MG63 (cell line): ENCODE measurements around the gene SPOCK3. TPM values are rescaled to one million over a fixed set of nuclear protein-coding genes. Genes with fewer than 3 reads are reported as not detected.

Experiments used
- DNase-seq: peaks from one replicate; pipeline ENCODE4 v3.0.0-alpha.2; 2020
- H3K27me3 ChIP-seq: fragments of 250-450 bp; sonication (Bioruptor Pico); 2 replicates; pipeline ENCODE4 v1.5.1; 2020; ENCODE audit warnings: mild to moderate bottlenecking, moderate library complexity
- H3K36me3 ChIP-seq: fragments of 250-450 bp; sonication (Bioruptor Pico); 2 replicates; pipeline ENCODE4 v1.5.1; 2020; ENCODE audit warnings: mild to moderate bottlenecking, moderate library complexity
- H3K4me3 ChIP-seq: fragments of 250-450 bp; sonication (Bioruptor Pico); 2 replicates; pipeline ENCODE4 v1.5.1; 2020; ENCODE audit warnings: mild to moderate bottlenecking, moderate library complexity
- H3K9me3 ChIP-seq: fragments of 250-450 bp; sonication (Bioruptor Pico); 2 replicates; pipeline ENCODE4 v1.5.1; 2020; ENCODE audit warnings: mild to moderate bottlenecking, moderate library complexity
- total RNA-seq: library from RNA; depleted of rRNA; stranded (reverse); fragments of >200 nt; shearing (Covaris generic); gene quantifications from 2 replicates; pipeline ENCODE4 v1.2.3, GENCODE V29; 2014; ENCODE audit warnings: low replicate concordance

SPOCK3 gene
- total RNA-seq, 1 experiment from 2014 or later: 1.3 TPM

- Histone ChIP-seq H3K36me3 (no peaks in the 10 kb centered on the region), H3K27me3 (no peaks in the 10 kb centered on the region), H3K9me3 (peaks cover 4% of the 10 kb centered on the region), H3K4me3 (no peak overlapping the region)
- no peak for DNase-seq
Observed at GRCh38 chr4:167109859-167110258, 124.4 kb downstream of the SPOCK3 start.

- Histone ChIP-seq H3K9me3 (no peaks in the 10 kb centered on the region; the same call in 1 of the 2 replicates), H3K4me3 (no peak overlapping the region), H3K27me3 (no peaks in the 10 kb centered on the region), H3K36me3 (no peaks in the 10 kb centered on the region)
- DNase-seq: no peak
Observed at GRCh38 chr4:167105857-167106256, 128.4 kb downstream of the SPOCK3 start.

- no peaks in the 10 kb centered on the region; the same call in 1 of the 2 replicates for H3K9me3 ChIP-seq
- no peaks in the 10 kb centered on the region for H3K36me3 ChIP-seq
- H3K4me3 ChIP-seq: no peak overlapping the region
- no peak for DNase-seq
- no peaks in the 10 kb centered on the region for H3K27me3 ChIP-seq
Observed at GRCh38 chr4:167102475-167102874, 131.8 kb downstream of the SPOCK3 start.

- no peak for DNase-seq
Observed at GRCh38 chr4:167101035-167101434, 133.3 kb downstream of the SPOCK3 start.

GRCh38 chr4:167100120-167100519, 134.2 kb downstream of the SPOCK3 start:
- Histone ChIP-seq H3K36me3 (no peaks in the 10 kb centered on the region), H3K27me3 (no peaks in the 10 kb centered on the region), H3K9me3 (no peaks in the 10 kb centered on the region; the same call in 1 of the 2 replicates), H3K4me3 (no peak overlapping the region)
- peak; percentile 22 for DNase-seq

More at GRCh38 chr4:167101035-167101434, 133.3 kb downstream of the SPOCK3 start:
- Histone ChIP-seq H3K4me3 (no peak overlapping the region), H3K9me3 (no peaks in the 10 kb centered on the region; the same call in 1 of the 2 replicates), H3K36me3 (no peaks in the 10 kb centered on the region), H3K27me3 (no peaks in the 10 kb centered on the region)

- no peak for DNase-seq
- H3K4me3 ChIP-seq: no peak overlapping the region
- no peaks in the 10 kb centered on the region for H3K27me3 ChIP-seq
- H3K36me3 ChIP-seq: no peaks in the 10 kb centered on the region
- H3K9me3 ChIP-seq: no peaks in the 10 kb centered on the region
Observed at GRCh38 chr4:167088115-167088514, 146.2 kb downstream of the SPOCK3 start.

- no peak overlapping the region for H3K4me3 ChIP-seq
- H3K27me3 ChIP-seq: no peaks in the 10 kb centered on the region
- H3K9me3 ChIP-seq: no peaks in the 10 kb centered on the region
- H3K36me3 ChIP-seq: no peaks in the 10 kb centered on the region
- DNase-seq: no peak
Observed at GRCh38 chr4:167084321-167084720, 150.0 kb downstream of the SPOCK3 start.

- DNase-seq: no peak
- H3K27me3 ChIP-seq: no peaks in the 10 kb centered on the region
- H3K4me3 ChIP-seq: no peak overlapping the region
- no peaks in the 10 kb centered on the region for H3K9me3 ChIP-seq
- H3K36me3 ChIP-seq: no peaks in the 10 kb centered on the region
Observed at GRCh38 chr4:167079762-167080161, 154.5 kb downstream of the SPOCK3 start.

- DNase-seq: no peak
- H3K27me3 ChIP-seq: no peaks in the 10 kb centered on the region
- H3K36me3 ChIP-seq: no peaks in the 10 kb centered on the region
- no peak overlapping the region for H3K4me3 ChIP-seq
- H3K9me3 ChIP-seq: no peaks in the 10 kb centered on the region
Observed at GRCh38 chr4:167052631-167053091, 181.6 kb downstream of the SPOCK3 start.

- Histone ChIP-seq H3K9me3 (no peaks in the 10 kb centered on the region), H3K27me3 (no peaks in the 10 kb centered on the region), H3K4me3 (no peak overlapping the region), H3K36me3 (no peaks in the 10 kb centered on the region)
- DNase-seq: no peak
Observed at GRCh38 chr4:167049257-167049656, 185.0 kb downstream of the SPOCK3 start.

- H3K9me3 ChIP-seq: peaks cover 2% of the 10 kb centered on the region; the same call in 1 of the 2 replicates
- DNase-seq: no peak
- H3K27me3 ChIP-seq: no peaks in the 10 kb centered on the region
- no peak overlapping the region for H3K4me3 ChIP-seq
- H3K36me3 ChIP-seq: no peaks in the 10 kb centered on the region
Observed at GRCh38 chr4:167041524-167041923, 192.8 kb downstream of the SPOCK3 start.

- DNase-seq: no peak
- Histone ChIP-seq H3K9me3 (0 out of 2 replicates have a peak, but pooled peaks cover 2% of the 10 kb centered on the region), H3K4me3 (no peak overlapping the region), H3K27me3 (no peaks in the 10 kb centered on the region), H3K36me3 (0 out of 2 replicates have a peak, but pooled peaks cover 3% of the 10 kb centered on the region)
Observed at GRCh38 chr4:167035390-167035789, 198.9 kb downstream of the SPOCK3 start.

GRCh38 chr4:167034983-167035382, 199.3 kb downstream of the SPOCK3 start:
- 0 out of 2 replicates have a peak, but pooled peaks cover 2% of the 10 kb centered on the region for H3K9me3 ChIP-seq
- DNase-seq: no peak
- 0 out of 2 replicates have a peak, but pooled peaks cover 3% of the 10 kb centered on the region for H3K36me3 ChIP-seq
- H3K4me3 ChIP-seq: no peak overlapping the region
- H3K27me3 ChIP-seq: no peaks in the 10 kb centered on the region

- Histone ChIP-seq H3K36me3 (0 out of 2 replicates have a peak, but pooled peaks cover 3% of the 10 kb centered on the region), H3K4me3 (no peak overlapping the region), H3K9me3 (0 out of 2 replicates have a peak, but pooled peaks cover 2% of the 10 kb centered on the region), H3K27me3 (no peaks in the 10 kb centered on the region)
- no peak for DNase-seq
Observed at GRCh38 chr4:167032871-167033270, 201.4 kb downstream of the SPOCK3 start.

GRCh38 chr4:167031534-167032156, 202.6 kb downstream of the SPOCK3 start:
- Histone ChIP-seq H3K36me3 (0 out of 2 replicates have a peak, but pooled peaks cover 3% of the 10 kb centered on the region), H3K27me3 (no peaks in the 10 kb centered on the region), H3K4me3 (no peak overlapping the region), H3K9me3 (0 out of 2 replicates have a peak, but pooled peaks cover 2% of the 10 kb centered on the region)
- no peak for DNase-seq

- no peak for DNase-seq
- Histone ChIP-seq H3K27me3 (no peaks in the 10 kb centered on the region), H3K9me3 (no peaks in the 10 kb centered on the region), H3K36me3 (no peaks in the 10 kb centered on the region), H3K4me3 (no peak overlapping the region)
Observed at GRCh38 chr4:167028976-167029375, 205.3 kb downstream of the SPOCK3 start.

GRCh38 chr4:167025670-167026069, 208.6 kb downstream of the SPOCK3 start:
- DNase-seq: no peak
- Histone ChIP-seq H3K27me3 (no peaks in the 10 kb centered on the region), H3K9me3 (no peaks in the 10 kb centered on the region), H3K4me3 (no peak overlapping the region), H3K36me3 (no peaks in the 10 kb centered on the region)

GRCh38 chr4:167023364-167023925, 210.8 kb downstream of the SPOCK3 start:
- no peak overlapping the region for H3K4me3 ChIP-seq
- H3K36me3 ChIP-seq: no peaks in the 10 kb centered on the region
- no peaks in the 10 kb centered on the region for H3K27me3 ChIP-seq
- no peaks in the 10 kb centered on the region for H3K9me3 ChIP-seq
- DNase-seq: no peak
